ENCODE data around the gene RC3H1. TPM values are rescaled to one million over a fixed set of nuclear protein-coding genes. Genes with fewer than 3 reads are reported as not detected.

RC3H1 gene
- total RNA-seq, 4 donors from 2014 or later: 19.7 to 26.2 (median 22.9) TPM

- no peak overlapping the region for H3K4me3 ChIP-seq
- H3K27ac ChIP-seq: no peak overlapping the region
- H3K27me3 ChIP-seq: no peaks in the 10 kb centered on the region
- peaks cover 0 to 36% (median 0%) of the 10 kb centered on the region in 3 donors for H3K36me3 ChIP-seq
- no peak for DNase-seq (ENCODE audit: low spot score in 2 of 2)
- WGBS, 2 donors: 82 to 86% methylated on average over 4 of the region's 4 CpGs
- no peaks in the 10 kb centered on the region for H3K9me3 ChIP-seq
- no peak for TF ChIP-seq EP300 (IDR thresholded peaks at IDR 0.05)
- TF ChIP-seq CTCF (IDR thresholded peaks at IDR 0.05): no peak
- TF ChIP-seq POLR2A (IDR thresholded peaks at IDR 0.05): no peak
- no peaks in the 10 kb centered on the region for H3K4me1 ChIP-seq
These were observed 135.2 kb downstream of the RC3H1 start for GRCh38 chr1:173886746-173887611.

- no peak overlapping the region for H3K4me3 ChIP-seq
- H3K27me3 ChIP-seq: no peaks in the 10 kb centered on the region
- WGBS, 2 donors: 94 to 96% methylated on average over 5 of the region's 5 CpGs
- TF ChIP-seq POLR2A (IDR thresholded peaks at IDR 0.05) (no peak), CTCF (IDR thresholded peaks at IDR 0.05) (no peak), EP300 (IDR thresholded peaks at IDR 0.05) (no peak)
- H3K4me1 ChIP-seq: no peaks in the 10 kb centered on the region
- H3K9me3 ChIP-seq: no peaks in the 10 kb centered on the region
- peaks cover 0 to 50% (median 0%) of the 10 kb centered on the region in 3 donors for H3K36me3 ChIP-seq
- DNase-seq (ENCODE audit: low spot score in 2 of 2): no peak
- H3K27ac ChIP-seq: no peak overlapping the region
These were observed 137.5 kb downstream of the RC3H1 start for GRCh38 chr1:173884701-173885100.

Small RNAs within 50 kb of the gene (small RNA-seq; reads per million reads assigned to genes)
- gene RNA5SP67 (not detected), gene RNA5SP68 (not detected)

Other genes with a start within 250 kb of the RC3H1 start
- gene DARS2, start 197.7 kb downstream of the RC3H1 start, total RNA-seq: 10 to 100 TPM; 10.4 to 18.8 (median 12.3) TPM
- 1 to 10 TPM; 4.2 to 8.1 (median 5.1) TPM for gene CENPL, start 197.5 kb downstream of the RC3H1 start, total RNA-seq
- gene GAS5, start 154.4 kb downstream of the RC3H1 start, total RNA-seq: 100 to 1,000 TPM; 348 to 615 (median 564) TPM
- gene ZBTB37, start 154.0 kb downstream of the RC3H1 start, total RNA-seq: 10 to 100 TPM; 11.7 to 17.0 (median 13.7) TPM
- gene SERPINC1, start 105.0 kb downstream of the RC3H1 start, total RNA-seq: not detected
- 10 to 100 TPM; 42.4 to 74.5 (median 49.1) TPM for gene RABGAP1L, start 137.2 kb upstream of the RC3H1 start, total RNA-seq